ENCODE measurements around the gene BAIAP3.

DNA sequence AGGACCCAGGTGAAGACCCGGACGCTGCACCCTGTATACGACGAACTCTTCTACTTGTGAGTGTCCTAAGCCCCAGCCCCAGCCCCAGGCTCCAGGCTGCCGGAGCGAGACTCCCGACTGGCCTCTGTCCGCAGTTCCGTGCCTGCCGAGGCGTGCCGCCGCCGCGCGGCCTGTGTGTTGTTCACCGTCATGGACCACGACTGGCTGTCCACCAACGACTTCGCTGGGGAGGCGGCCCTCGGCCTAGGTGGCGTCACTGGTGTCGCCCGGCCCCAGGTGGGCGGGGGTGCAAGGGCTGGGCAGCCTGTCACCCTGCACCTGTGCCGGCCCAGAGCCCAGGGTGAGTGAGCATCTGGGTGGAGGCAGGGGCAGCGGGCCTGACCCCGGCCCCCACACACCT, 14.5 kb downstream of the BAIAP3 start:
- no peak for TF ChIP-seq EZH2 (IDR thresholded peaks at IDR 0.05; ENCODE audit: borderline replicate concordance, low read depth, low read length, severe bottlenecking)
- TF ChIP-seq, protein P1, sequence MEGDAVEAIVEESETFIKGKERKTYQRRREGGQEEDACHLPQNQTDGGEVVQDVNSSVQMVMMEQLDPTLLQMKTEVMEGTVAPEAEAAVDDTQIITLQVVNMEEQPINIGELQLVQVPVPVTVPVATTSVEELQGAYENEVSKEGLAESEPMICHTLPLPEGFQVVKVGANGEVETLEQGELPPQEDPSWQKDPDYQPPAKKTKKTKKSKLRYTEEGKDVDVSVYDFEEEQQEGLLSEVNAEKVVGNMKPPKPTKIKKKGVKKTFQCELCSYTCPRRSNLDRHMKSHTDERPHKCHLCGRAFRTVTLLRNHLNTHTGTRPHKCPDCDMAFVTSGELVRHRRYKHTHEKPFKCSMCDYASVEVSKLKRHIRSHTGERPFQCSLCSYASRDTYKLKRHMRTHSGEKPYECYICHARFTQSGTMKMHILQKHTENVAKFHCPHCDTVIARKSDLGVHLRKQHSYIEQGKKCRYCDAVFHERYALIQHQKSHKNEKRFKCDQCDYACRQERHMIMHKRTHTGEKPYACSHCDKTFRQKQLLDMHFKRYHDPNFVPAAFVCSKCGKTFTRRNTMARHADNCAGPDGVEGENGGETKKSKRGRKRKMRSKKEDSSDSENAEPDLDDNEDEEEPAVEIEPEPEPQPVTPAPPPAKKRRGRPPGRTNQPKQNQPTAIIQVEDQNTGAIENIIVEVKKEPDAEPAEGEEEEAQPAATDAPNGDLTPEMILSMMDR (IDR thresholded peaks at IDR 0.05; ENCODE audit: borderline replicate concordance, extremely low read depth, low read length, poor library complexity, severe bottlenecking): no peak
